Measurements from ENCODE around the gene STX19. TPM values are rescaled to one million over a fixed set of nuclear protein-coding genes. Genes with fewer than 3 reads are reported as not detected.
A peak's percentile ranks its signal among the peaks of the same experiment; 100 is the strongest.

The STX19 gene
- total and polyA plus RNA-seq, 2 of the 13 experiments (the other 11 are each of a cell fraction or from before 2014, with no cell fraction given): not detected

- ATAC-seq (no peak), DNase-seq (ENCODE audit: low spot score) (no peak), FAIRE-seq (no peak)
- 100% methylated on average over 1 of the region's 1 CpG for WGBS (ENCODE audit: low lambda C conversion rate)
- no peak for TF ChIP-seq ZNF441 (CRISPR knock-in tag; IDR thresholded peaks at IDR 0.05; ENCODE audit: borderline replicate concordance)
- TF ChIP-seq HNRNPK (IDR thresholded peaks at IDR 0.05; ENCODE audit: low read depth, low read length, poor library complexity, severe bottlenecking): peak; percentile 73
- TF ChIP-seq PCBP1 (IDR thresholded peaks at IDR 0.05; ENCODE audit: borderline replicate concordance, low read depth, low read length): 0 out of 2 replicates have a peak, but pooled peaks have one; percentile 46
- no peak for TF ChIP-seq ZNF431 (CRISPR knock-in tag; IDR thresholded peaks at IDR 0.05; ENCODE audit: borderline replicate concordance, low read depth)
- Histone ChIP-seq H3K4me3 (replicated peaks in 1 of 3; ENCODE audit: insufficient read depth in 1 of 3, low read depth in 2 of 3, low read length in 3 of 3) (no peak overlapping the region), H3K4me1 (ENCODE audit: insufficient read depth, low read length) (no peaks in the 10 kb centered on the region), H3K36me3 (replicated peaks in 1 of 2; ENCODE audit: control insufficient read depth in 1 of 2, insufficient read depth in 2 of 2, low read length in 2 of 2) (no peaks in the 10 kb centered on the region), H2AFZ (ENCODE audit: low read length) (no peak overlapping the region), H3K9ac (ENCODE audit: insufficient read depth, low read depth, low read length) (no peak overlapping the region), H4K20me1 (ENCODE audit: insufficient read depth, low read length) (no peaks in the 10 kb centered on the region), H3K27ac (ENCODE audit: extremely low read length, insufficient read depth, low read length) (no peak overlapping the region), H3K4me2 (ENCODE audit: low read depth, low read length) (no peak overlapping the region), H3K27me3 (ENCODE audit: control insufficient read depth in 1 of 2, insufficient read depth in 2 of 2, low read length in 2 of 2) (no peaks in the 10 kb centered on the region; a peak in 1 of 5 replicates), H3K79me2 (ENCODE audit: insufficient read depth, low read length) (no peaks in the 10 kb centered on the region), H3K9me3 (ENCODE audit: low read length) (no peaks in the 10 kb centered on the region)
- POLR2A ChIA-PET: no interaction called here
- CTCF ChIA-PET (ENCODE audit: low intra/inter-chr PET ratio, low total read pairs): no interaction called here
- in situ Hi-C loops (cut with HindIII; ENCODE audit: extremely low pct_ligation_motif_present, low pct_unique_long_range_greater_than_20kb) (no loop called here), intact Hi-C loops (cut with micrococcal nuclease; ENCODE audit: unreplicated experiment) (no loop called here)
- no TSS peak for BruUV-seq (replicated peaks)
These were observed 14.9 kb upstream of the STX19 start for GRCh38 chr3:94043285-94043684.

- no peaks in the 10 kb centered on the region for H3K9me3 ChIP-seq (ENCODE audit: low read length)
- no peak overlapping the region for H3K27ac ChIP-seq (ENCODE audit: extremely low read length, insufficient read depth, low read length)
- FAIRE-seq (peak; percentile 68), ATAC-seq (peak; percentile 94), DNase-seq (ENCODE audit: low spot score) (peak; percentile 29)
- 71% methylated on average over 3 of the region's 3 CpGs for WGBS (ENCODE audit: low lambda C conversion rate)
- H3K4me1 ChIP-seq (ENCODE audit: insufficient read depth, low read length): no peaks in the 10 kb centered on the region
- H3K27me3 ChIP-seq (ENCODE audit: control insufficient read depth in 1 of 2, insufficient read depth in 2 of 2, low read length in 2 of 2): no peaks in the 10 kb centered on the region
- POLR2A ChIA-PET: interaction anchor here (1.0 to 1.1 kb wide), 2 partner anchors 26 to 63 kb away, joined by 3 to 5 read pairs; partner anchors contain the start of genes DHFR2 and NSUN3
- H2AFZ ChIP-seq (ENCODE audit: low read length): no peak overlapping the region
- H3K36me3 ChIP-seq (replicated peaks in 1 of 2; ENCODE audit: control insufficient read depth in 1 of 2, insufficient read depth in 2 of 2, low read length in 2 of 2): no peaks in the 10 kb centered on the region
- intact Hi-C loops (cut with micrococcal nuclease; ENCODE audit: unreplicated experiment) (no loop called here), in situ Hi-C loops (cut with HindIII; ENCODE audit: extremely low pct_ligation_motif_present, low pct_unique_long_range_greater_than_20kb) (no loop called here)
- peak; percentile 51 for TF ChIP-seq CTCF (CRISPR knock-in tag; IDR thresholded peaks at IDR 0.05)
- 0 out of 2 replicates have a peak, but pooled peaks have one; percentile 7 for TF ChIP-seq STAG1 (CRISPR knock-in tag; IDR thresholded peaks at IDR 0.05)
- no peak for TF ChIP-seq ZNF558 (CRISPR knock-in tag; IDR thresholded peaks at IDR 0.05; ENCODE audit: borderline replicate concordance)
- TF ChIP-seq PAX8 (CRISPR knock-in tag; IDR thresholded peaks at IDR 0.05; ENCODE audit: borderline replicate concordance): no peak
- H3K9ac ChIP-seq (ENCODE audit: insufficient read depth, low read depth, low read length): no peak overlapping the region
- H4K20me1 ChIP-seq (ENCODE audit: insufficient read depth, low read length): no peaks in the 10 kb centered on the region
- CTCF ChIA-PET (ENCODE audit: low intra/inter-chr PET ratio, low total read pairs): interaction anchor here (1.2 to 1.3 kb wide), 2 partner anchors 32 to 567 kb away, joined by 3 to 4 read pairs; no protein-coding TSS in a partner anchor
- no peak overlapping the region for H3K4me2 ChIP-seq (ENCODE audit: low read depth, low read length)
- no peaks in the 10 kb centered on the region for H3K79me2 ChIP-seq (ENCODE audit: insufficient read depth, low read length)
- no peak overlapping the region for H3K4me3 ChIP-seq (replicated peaks in 1 of 3; ENCODE audit: insufficient read depth in 1 of 3, low read depth in 2 of 3, low read length in 3 of 3)
- no TSS peak for BruUV-seq (replicated peaks)
These were observed 8.6 kb upstream of the STX19 start for GRCh38 chr3:94036909-94037507.
